ENCODE measurements around the gene LRP5.
A peak's percentile ranks its signal among the peaks of the same experiment; 100 is the strongest.

Gene LRP5

DNA sequence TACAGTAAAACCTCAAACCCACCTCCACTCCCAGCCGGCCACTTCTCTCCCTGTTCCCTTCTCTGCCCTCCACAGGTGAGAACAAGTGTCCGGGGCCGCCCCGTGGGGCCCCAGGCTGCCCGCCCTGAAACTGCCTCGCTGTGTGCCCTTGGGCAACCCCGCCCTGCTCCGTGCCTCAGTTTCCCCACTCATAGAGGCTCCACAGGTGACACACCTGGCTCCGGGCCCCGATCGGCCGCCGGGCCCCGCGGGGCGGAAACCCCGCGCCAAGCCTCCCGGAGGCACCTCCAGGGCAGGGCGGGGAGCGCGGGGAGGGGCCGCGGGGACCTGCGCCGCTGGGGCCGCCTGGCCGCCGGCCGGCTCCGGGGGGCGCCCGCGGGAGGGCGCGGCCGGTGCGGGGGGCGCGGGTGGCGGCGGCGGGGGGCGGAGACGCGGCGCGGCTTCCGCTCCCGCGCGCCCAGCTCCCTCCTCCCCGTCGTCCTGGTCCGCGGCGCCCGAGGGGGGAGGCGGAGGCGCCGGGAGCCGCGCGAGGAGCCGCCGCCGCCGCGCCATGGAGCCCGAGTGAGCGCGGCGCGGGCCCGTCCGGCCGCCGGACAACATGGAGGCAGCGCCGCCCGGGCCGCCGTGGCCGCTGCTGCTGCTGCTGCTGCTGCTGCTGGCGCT lies at the start of gene LRP5:
Gene LRP5 (plus strand): TSS at position 475 of the 663 bp plus-strand sequence. CDS start 124 bp downstream, at position 599.
- TF ChIP-seq, protein P1, sequence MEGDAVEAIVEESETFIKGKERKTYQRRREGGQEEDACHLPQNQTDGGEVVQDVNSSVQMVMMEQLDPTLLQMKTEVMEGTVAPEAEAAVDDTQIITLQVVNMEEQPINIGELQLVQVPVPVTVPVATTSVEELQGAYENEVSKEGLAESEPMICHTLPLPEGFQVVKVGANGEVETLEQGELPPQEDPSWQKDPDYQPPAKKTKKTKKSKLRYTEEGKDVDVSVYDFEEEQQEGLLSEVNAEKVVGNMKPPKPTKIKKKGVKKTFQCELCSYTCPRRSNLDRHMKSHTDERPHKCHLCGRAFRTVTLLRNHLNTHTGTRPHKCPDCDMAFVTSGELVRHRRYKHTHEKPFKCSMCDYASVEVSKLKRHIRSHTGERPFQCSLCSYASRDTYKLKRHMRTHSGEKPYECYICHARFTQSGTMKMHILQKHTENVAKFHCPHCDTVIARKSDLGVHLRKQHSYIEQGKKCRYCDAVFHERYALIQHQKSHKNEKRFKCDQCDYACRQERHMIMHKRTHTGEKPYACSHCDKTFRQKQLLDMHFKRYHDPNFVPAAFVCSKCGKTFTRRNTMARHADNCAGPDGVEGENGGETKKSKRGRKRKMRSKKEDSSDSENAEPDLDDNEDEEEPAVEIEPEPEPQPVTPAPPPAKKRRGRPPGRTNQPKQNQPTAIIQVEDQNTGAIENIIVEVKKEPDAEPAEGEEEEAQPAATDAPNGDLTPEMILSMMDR (IDR thresholded peaks at IDR 0.05; ENCODE audit: low read depth, low read length, poor library complexity, severe bottlenecking), result no peak
- no peak for TF ChIP-seq EZH2phosphoT487 (IDR thresholded peaks at IDR 0.05; ENCODE audit: borderline replicate concordance, low read length)
- Histone ChIP-seq H3K36me3 (ENCODE audit: control insufficient read depth, low read length) (no peaks in the 10 kb centered on the region), H3K27me3 (ENCODE audit: control insufficient read depth, low read length) (peaks cover 3% of the 10 kb centered on the region; the same call in 1 of the 2 replicates), H3K4me1 (ENCODE audit: control insufficient read depth, low read length) (peaks cover 18% of the 10 kb centered on the region), H3K4me2 (ENCODE audit: low read length) (peak within 1 kb of the TSS; percentile 90), H3K4me3 (ENCODE audit: low read length) (peak within 1 kb of the TSS; percentile 90), H3K9me2 (replicated peaks; ENCODE audit: control insufficient read depth, low read length) (no peaks in the 10 kb centered on the region), H3K9me3 (ENCODE audit: control insufficient read depth, insufficient read depth, low read length) (no peaks in the 10 kb centered on the region), H4K20me1 (ENCODE audit: control insufficient read depth, insufficient read depth, low read depth, low read length) (no peaks in the 10 kb centered on the region), H3K79me2 (ENCODE audit: control insufficient read depth, low read length) (peaks cover 40% of the 10 kb centered on the region), H3K27ac (ENCODE audit: low read depth, low read length) (no peak within 1 kb of the TSS), H3F3A (ENCODE audit: control insufficient read depth, insufficient read depth) (peaks cover 5% of the 10 kb centered on the region)

GRCh38 chr11:68263444-68264035 lies 48.9 kb upstream of the LRP5 start:
- Histone ChIP-seq H3K4me3 (ENCODE audit: low read length) (no peak overlapping the region), H3K4me2 (ENCODE audit: low read length) (no peak overlapping the region), H3K9me2 (replicated peaks; ENCODE audit: control insufficient read depth, low read length) (no peaks in the 10 kb centered on the region), H3K27ac (ENCODE audit: low read depth, low read length) (no peak overlapping the region), H3K4me1 (ENCODE audit: control insufficient read depth, low read length) (peaks cover 31% of the 10 kb centered on the region), H3K9me3 (ENCODE audit: control insufficient read depth, insufficient read depth, low read length) (no peaks in the 10 kb centered on the region), H3K79me2 (ENCODE audit: control insufficient read depth, low read length) (peaks cover 36% of the 10 kb centered on the region), H3F3A (ENCODE audit: control insufficient read depth, insufficient read depth) (peaks cover 12% of the 10 kb centered on the region), H3K27me3 (ENCODE audit: control insufficient read depth, low read length) (no peaks in the 10 kb centered on the region), H4K20me1 (ENCODE audit: control insufficient read depth, insufficient read depth, low read depth, low read length) (no peaks in the 10 kb centered on the region), H3K36me3 (ENCODE audit: control insufficient read depth, low read length) (peaks cover 78% of the 10 kb centered on the region)
- no peak for TF ChIP-seq EZH2phosphoT487 (IDR thresholded peaks at IDR 0.05; ENCODE audit: borderline replicate concordance, low read length)
- TF ChIP-seq, protein P1 (IDR thresholded peaks at IDR 0.05; ENCODE audit: low read depth, low read length, poor library complexity, severe bottlenecking), result no peak

DNA sequence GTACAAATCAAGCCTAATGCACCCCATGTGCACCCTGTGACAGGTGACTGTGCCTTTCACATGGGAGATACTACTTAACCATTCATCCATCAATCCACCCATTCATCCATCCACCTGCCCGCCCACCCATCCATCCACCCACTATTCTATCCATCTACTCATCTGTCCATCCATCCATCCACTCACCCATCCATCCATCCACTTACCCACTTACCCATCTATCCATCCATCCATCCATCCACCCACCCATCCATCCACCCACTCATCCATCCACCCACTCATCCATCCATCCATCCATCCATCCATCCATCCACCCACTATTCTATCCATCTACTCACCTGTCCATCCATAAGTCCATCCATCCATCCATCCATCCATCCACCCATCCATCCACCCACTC lies 48.1 kb upstream of the LRP5 start:
- Histone ChIP-seq H3K9me2 (replicated peaks; ENCODE audit: control insufficient read depth, low read length) (no peaks in the 10 kb centered on the region), H3K27ac (ENCODE audit: low read depth, low read length) (no peak overlapping the region), H4K20me1 (ENCODE audit: control insufficient read depth, insufficient read depth, low read depth, low read length) (no peaks in the 10 kb centered on the region; the same call in 1 of the 2 replicates), H3F3A (ENCODE audit: control insufficient read depth, insufficient read depth) (peaks cover 12% of the 10 kb centered on the region), H3K36me3 (ENCODE audit: control insufficient read depth, low read length) (peaks cover 80% of the 10 kb centered on the region), H3K4me3 (ENCODE audit: low read length) (no peak overlapping the region), H3K27me3 (ENCODE audit: control insufficient read depth, low read length) (no peaks in the 10 kb centered on the region), H3K4me2 (ENCODE audit: low read length) (no peak overlapping the region), H3K79me2 (ENCODE audit: control insufficient read depth, low read length) (peaks cover 43% of the 10 kb centered on the region), H3K4me1 (ENCODE audit: control insufficient read depth, low read length) (peaks cover 38% of the 10 kb centered on the region), H3K9me3 (ENCODE audit: control insufficient read depth, insufficient read depth, low read length) (no peaks in the 10 kb centered on the region)
- TF ChIP-seq, protein P1 (IDR thresholded peaks at IDR 0.05; ENCODE audit: low read depth, low read length, poor library complexity, severe bottlenecking), result no peak
- no peak for TF ChIP-seq EZH2phosphoT487 (IDR thresholded peaks at IDR 0.05; ENCODE audit: borderline replicate concordance, low read length)
